Measurements from ENCODE around the gene WDR72.

DNA sequence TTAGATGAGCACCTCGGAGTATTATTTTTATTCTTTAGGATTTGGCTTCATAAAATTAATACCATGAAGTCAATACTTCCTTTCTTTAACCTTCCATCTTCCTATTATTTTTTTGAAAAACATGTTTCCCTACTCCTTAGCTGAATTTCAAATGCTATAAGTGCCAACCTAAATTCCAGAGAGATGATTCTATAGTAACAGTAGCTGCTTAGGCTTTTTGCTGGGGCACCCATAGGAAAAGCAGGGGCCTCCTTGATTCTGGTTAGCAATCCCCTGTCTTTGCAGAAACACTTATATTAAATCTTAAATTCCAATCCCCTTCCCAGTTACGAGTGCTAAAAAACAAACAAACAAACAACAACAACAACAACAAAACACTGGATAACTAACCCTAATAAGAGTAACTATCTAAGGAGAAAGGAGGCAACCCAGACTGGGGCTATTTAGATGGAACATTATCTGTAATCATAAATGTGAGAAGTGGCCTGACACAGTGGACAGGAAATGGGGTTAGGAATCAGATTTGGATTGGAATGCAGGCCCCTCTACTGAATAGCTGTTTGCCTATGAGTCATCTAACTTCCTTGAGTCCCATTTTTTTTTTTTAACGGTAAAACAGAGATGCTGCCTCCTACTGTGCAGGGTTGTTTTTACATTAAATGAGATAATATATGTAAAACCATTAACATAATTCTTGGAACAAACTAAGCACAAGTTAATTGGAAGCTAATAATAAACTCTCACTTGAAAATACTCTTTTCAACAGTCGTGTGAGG, 148.1 kb downstream of the WDR72 start:
- TF ChIP-seq POLR2A (IDR thresholded peaks at IDR 0.05; ENCODE audit: low read length), result no peak
- no peak for TF ChIP-seq GATA1 (IDR thresholded peaks at IDR 0.05; ENCODE audit: low read depth, low read length)

All from erythroblast (primary cell).